Stimulated activated CD4-positive, alpha-beta T cell treated with anti-CD3 and anti-CD28 coated beads, Interleukin-1b, Interleukin-23, amount 100 ng/mL, for 1 hour (primary cell): Measurements from ENCODE around the gene GPS2.

Experiments
- DNase-seq, 2 donors: peaks; one replicate each; pipeline ENCODE4 v3.0.0-alpha.2; 2020; ENCODE audit warnings: low read depth in 2 of 2

GPS2 gene

GRCh38 chr17:7293816-7294613 is 21.1 kb downstream of the GPS2 start:
- DNase-seq: no peak

DNA sequence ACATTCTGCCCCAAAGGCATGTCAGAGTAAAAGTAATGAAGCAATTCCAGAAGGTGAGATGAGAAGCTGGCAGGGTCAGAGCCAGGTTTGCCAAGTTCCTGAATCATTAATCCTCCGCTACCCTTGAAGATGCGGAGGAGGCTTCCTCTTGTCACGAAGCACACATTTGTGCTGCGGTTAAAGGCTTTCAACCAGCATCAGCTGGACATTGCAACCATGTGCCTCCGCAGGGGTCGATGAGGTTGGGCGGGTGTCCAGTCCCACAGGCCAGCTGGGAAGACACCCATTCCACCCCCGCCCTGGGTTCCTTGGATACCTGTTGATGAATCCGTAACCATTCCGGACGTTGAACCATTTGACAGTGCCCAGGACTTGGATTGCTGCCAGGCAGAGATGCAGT is 22.0 kb downstream of the GPS2 start:
- no peak for DNase-seq

GRCh38 chr17:7292729-7293128 is 22.4 kb downstream of the GPS2 start:
- DNase-seq: no peak

DNA sequence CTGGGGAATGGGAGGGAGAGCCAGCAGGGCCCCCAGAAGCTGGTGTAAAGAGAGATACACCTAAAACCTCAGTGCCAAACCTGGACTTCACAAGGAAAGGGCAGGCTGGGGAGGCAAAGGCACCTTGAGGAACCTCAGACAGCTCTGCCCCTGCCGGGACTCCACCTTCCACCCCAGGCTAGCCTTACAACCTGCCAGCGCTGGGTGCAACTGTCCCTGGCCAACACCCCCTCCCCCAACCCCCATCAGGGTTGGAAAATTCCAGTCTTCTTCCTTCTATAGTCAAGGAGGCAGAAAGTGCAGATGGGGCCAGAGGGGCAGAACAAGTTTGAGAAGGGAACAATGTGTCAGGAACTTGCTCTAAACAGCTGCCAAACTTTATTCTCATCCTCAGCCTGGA is 23.0 kb downstream of the GPS2 start:
- no peak for DNase-seq

DNA sequence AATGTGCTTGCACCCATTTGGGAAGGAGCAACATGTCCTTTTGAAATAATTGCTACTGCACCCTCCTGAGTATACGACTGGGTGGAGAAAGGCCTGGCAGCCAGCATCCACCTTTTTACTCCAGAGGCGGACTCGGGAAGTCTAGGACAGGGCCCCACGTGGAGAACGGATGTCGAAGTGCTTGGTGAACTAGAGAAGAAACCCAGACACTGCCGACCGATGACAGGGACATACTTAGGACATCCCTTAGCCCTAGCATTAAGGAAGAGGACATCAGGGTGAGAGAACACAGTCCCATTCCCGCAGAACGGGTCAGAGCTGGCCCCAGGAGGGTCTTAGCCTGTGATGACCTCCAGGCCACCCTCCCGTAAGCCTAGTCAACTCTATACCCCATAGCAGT is 24.5 kb downstream of the GPS2 start:
- DNase-seq: no peak

DNA sequence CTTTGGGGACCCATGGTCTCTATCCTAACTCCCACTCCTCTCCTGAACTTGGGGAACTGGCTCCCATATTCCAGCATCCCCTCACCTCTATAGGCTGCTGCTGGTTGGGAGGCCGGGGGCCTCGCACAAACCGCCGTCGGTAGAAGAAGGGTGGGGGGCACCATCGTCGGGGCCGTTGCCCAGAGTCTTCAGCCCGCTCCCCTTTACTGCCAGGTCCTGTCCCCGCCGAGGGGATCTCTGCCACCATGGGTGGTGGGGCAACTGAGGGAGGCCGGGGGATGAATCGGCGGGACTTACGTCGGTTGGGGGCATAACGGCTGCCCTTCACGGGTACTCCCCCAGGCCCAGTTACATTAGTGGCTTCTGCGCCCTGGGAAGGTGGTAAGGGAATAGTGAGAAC is 25.0 kb downstream of the GPS2 start:
- DNase-seq: no peak

GRCh38 chr17:7289256-7290032 is 25.7 kb downstream of the GPS2 start:
- DNase-seq: no peak

- no peak for DNase-seq
Measured at GRCh38 chr17:7285679-7286078, 29.5 kb downstream of the GPS2 start.

- no peak for DNase-seq
Measured at GRCh38 chr17:7284911-7285310, 30.2 kb downstream of the GPS2 start.

DNA sequence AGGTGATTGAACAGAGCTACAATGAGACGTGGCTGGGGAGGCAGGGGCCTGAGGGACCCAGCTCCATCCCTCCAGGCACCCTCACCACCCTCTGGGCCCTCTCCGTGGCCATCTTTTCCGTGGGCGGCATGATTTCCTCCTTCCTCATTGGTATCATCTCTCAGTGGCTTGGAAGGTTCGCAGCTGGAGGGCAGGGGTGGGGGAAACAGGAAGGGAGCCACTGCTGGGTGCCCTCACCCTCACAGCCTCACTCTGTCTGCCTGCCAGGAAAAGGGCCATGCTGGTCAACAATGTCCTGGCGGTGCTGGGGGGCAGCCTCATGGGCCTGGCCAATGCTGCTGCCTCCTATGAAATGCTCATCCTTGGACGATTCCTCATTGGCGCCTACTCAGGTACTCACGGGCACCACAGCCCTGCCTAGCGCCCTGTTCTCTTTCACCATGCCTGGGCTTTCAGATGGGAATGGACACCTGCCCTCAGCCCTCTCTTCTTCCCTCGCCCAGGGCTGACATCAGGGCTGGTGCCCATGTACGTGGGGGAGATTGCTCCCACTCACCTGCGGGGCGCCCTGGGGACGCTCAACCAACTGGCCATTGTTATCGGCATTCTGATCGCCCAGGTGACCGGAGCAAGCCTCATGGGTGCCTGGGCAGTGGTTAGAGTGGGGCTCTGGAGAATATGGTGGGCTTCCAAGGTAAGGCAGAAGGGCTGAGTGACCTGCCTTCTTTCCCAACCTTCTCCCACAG is 31.5 kb downstream of the GPS2 start:
- DNase-seq: no peak

GRCh38 chr17:7282752-7283321 is 32.3 kb downstream of the GPS2 start:
- DNase-seq: no peak

DNA sequence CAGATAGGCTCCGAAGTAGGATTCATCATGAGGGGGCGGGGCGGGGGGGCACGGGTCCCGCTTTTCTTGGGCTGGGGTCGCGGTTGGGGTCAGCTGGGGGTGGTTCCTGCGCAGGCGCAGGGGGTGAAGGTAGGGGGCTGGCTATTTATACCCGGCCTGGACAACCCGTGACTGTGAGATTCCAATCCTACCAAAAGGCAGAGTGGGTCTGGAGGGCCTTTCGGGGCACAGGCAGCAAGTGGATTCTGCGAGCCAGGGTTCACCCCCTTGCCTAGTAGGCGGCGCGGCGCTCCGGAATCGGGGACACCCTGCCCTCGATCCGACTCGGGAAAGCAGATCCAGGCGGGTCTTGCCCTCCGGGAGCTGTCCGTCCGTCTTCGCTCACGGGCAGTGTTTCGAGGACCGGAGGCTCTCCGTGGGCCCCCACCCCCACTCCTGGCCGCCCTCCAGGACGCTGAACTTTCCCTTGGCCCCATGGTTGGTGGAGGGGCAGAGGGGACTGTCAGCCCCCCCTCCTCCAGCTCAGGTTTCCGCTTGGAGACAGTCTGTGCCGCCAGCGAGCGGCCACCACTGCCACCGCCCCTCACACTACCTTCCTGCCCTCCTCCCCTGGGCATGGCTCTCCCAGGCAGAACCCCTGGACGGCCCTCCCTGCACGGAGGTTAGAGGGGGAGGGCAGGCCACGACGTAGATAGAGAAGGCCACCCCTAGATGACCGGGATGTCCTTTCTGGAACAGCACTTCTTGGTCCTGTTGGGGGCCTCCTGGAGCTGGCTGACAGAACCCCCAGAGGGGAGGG is 33.0 kb downstream of the GPS2 start:
- no peak for DNase-seq

DNA sequence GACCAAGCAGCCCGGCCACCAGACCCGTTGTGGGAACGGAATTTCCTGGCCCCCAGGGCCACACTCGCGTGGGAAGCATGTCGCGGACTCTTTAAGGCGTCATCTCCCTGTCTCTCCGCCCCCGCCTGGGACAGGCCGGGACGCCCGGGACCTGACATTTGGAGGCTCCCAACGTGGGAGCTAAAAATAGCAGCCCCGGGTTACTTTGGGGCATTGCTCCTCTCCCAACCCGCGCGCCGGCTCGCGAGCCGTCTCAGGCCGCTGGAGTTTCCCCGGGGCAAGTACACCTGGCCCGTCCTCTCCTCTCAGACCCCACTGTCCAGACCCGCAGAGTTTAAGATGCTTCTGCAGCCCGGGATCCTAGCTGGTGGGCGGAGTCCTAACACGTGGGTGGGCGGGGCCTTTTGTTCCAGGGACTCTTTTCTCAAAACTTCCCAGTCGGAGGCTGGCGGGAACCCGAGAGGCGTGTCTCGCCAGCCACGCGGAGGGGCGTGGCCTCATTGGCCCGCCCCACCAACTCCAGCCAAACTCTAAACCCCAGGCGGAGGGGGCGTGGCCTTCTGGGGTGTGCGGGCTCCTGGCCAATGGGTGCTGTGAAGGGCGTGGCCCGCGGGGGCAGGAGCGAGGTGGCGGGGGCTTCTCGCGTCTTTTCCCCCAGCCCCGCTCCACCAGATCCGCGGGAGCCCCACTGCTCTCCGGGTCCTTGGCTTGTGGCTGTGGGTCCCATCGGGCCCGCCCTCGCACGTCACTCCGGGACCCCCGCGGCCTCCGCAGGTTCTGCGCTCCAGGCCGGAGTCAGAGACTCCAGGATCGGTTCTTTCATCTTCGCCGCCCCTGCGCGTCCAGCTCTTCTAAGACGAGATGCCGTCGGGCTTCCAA is 33.8 kb downstream of the GPS2 start, which contains the start of gene SLC2A4:
SLC2A4 (plus strand) TSS at position 645 of the 879 bp plus-strand sequence; CDS start at position 862, 217 bp downstream.
- peak; percentile 58 to 85 for DNase-seq

GRCh38 chr17:7280519-7281073 is 34.6 kb downstream of the GPS2 start:
- peak; percentile 67 to 76 for DNase-seq

DNA sequence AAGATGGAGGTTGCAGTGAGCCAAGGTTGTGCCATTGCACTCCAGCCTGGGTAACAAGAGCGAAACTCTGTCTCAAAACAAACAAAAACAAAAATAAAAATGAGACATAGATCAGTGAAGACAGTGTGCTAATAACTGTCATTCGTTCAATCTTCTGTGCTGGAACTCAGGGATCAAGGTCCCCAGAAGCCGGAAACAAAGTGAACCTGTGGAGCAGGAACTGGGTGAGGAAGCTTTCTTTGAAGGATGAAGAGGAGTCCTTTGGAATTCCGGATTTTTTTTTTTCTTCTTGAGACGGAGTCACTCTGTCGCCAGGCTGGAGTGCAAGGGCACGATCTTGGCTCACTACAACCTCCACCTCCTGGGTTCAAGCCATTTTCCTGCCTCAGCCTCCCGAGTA is 35.7 kb downstream of the GPS2 start:
- DNase-seq: no peak

GRCh38 chr17:7266784-7267183 is 48.4 kb downstream of the GPS2 start:
- DNase-seq: no peak

DNA sequence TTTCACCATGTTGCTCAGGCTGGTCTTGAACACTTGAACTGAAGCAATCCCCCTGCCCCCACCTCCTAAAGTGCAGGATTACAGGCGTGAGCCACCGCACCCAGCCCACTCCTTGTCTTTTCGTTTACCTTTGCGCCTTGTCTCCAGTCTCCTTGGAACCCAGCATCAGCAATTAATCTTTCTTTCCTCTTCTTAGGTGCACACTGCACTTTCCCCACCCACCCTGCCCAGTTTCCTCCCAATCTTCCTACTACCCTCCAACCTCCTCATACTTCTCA is 51.4 kb downstream of the GPS2 start:
- no peak for DNase-seq

GRCh38 chr17:7262935-7263800 is 52.0 kb downstream of the GPS2 start:
- no peak for DNase-seq
